H9 (cell line): ENCODE data around the gene PTBP2. TPM values are rescaled to one million over a fixed set of nuclear protein-coding genes. Genes with fewer than 3 reads are reported as not detected.

Experiments
- DNase-seq: peaks from one replicate; pipeline ENCODE4 v3.0.0-alpha.2; 2017
- H2AFZ ChIP-seq: one replicate; pipeline ENCODE4 v1.6.1; 2013; ENCODE audit warnings: mild to moderate bottlenecking, low read length, control low read depth, moderate library complexity
- H2AK5ac ChIP-seq: 2 replicates; pipeline ENCODE4 v1.6.1; 2013; ENCODE audit warnings: low read length, control low read depth, mixed read lengths; ENCODE audit not compliant: insufficient read length
- H2BK120ac ChIP-seq: one replicate; pipeline ENCODE4 v1.6.1; 2013; ENCODE audit warnings: low read depth, mild to moderate bottlenecking, low read length, control low read depth, inconsistent platforms; ENCODE audit not compliant: poor library complexity, severe bottlenecking
- H2BK12ac ChIP-seq: 2 replicates; pipeline ENCODE4 v1.6.1; 2013; ENCODE audit warnings: low read length, control low read depth, mixed read lengths, low read depth; ENCODE audit not compliant: insufficient read length
- H2BK15ac ChIP-seq: 2 replicates; pipeline ENCODE4 v1.6.1; 2013; ENCODE audit warnings: low read depth, low read length, control low read depth
- H2BK20ac ChIP-seq: one replicate; pipeline ENCODE4 v1.6.1; 2013; ENCODE audit warnings: low read depth, mild to moderate bottlenecking, low read length, control low read depth, inconsistent platforms; ENCODE audit not compliant: poor library complexity, severe bottlenecking
- H2BK5ac ChIP-seq: 2 replicates; pipeline ENCODE4 v1.6.1; 2013; ENCODE audit warnings: low read length, control low read depth, mixed read lengths; ENCODE audit not compliant: insufficient read length
- H3K14ac ChIP-seq: 2 replicates; pipeline ENCODE4 v1.6.1; 2013; ENCODE audit warnings: low read length, control low read depth; ENCODE audit not compliant: insufficient read depth
- H3K18ac ChIP-seq: 2 replicates; pipeline ENCODE4 v1.6.1; 2013; ENCODE audit warnings: low read depth, mild to moderate bottlenecking, mixed read lengths, low read length, control low read depth; ENCODE audit not compliant: insufficient read length
- H3K23ac ChIP-seq: 2 replicates; pipeline ENCODE4 v1.6.1; 2013; ENCODE audit warnings: low read length, control low read depth, mixed read lengths, low read depth; ENCODE audit not compliant: insufficient read length
- H3K23me2 ChIP-seq: 2 replicates; pipeline ENCODE4 v1.6.1; 2013; ENCODE audit warnings: low read depth, mild to moderate bottlenecking, mixed read lengths, low read length, control low read depth; ENCODE audit not compliant: insufficient read length, poor library complexity, severe bottlenecking
- H3K27ac ChIP-seq: 2 replicates; pipeline ENCODE4 v1.5.1; 2013; ENCODE audit warnings: low read length, control low read depth, mixed read lengths, low read depth; ENCODE audit not compliant: insufficient read length
- H3K27me3 ChIP-seq: 2 replicates; pipeline ENCODE4 v1.6.1; 2013; ENCODE audit warnings: low read length, control low read depth, inconsistent platforms; ENCODE audit not compliant: insufficient read depth
- H3K4ac ChIP-seq: 2 replicates; pipeline ENCODE4 v1.6.1; 2013; ENCODE audit warnings: low read depth, mild to moderate bottlenecking, control low read depth, inconsistent platforms, low read length, moderate library complexity
- H3K4me1 ChIP-seq: 2 replicates; pipeline ENCODE4 v1.6.1; 2013; ENCODE audit warnings: low read length, control low read depth, inconsistent platforms; ENCODE audit not compliant: insufficient read depth
- H3K4me2 ChIP-seq: 2 replicates; pipeline ENCODE4 v1.6.1; 2013; ENCODE audit warnings: low read length, control low read depth, mixed read lengths; ENCODE audit not compliant: insufficient read length, insufficient read depth
- H3K56ac ChIP-seq: 2 replicates; pipeline ENCODE4 v1.6.1; 2013; ENCODE audit warnings: low read depth, mild to moderate bottlenecking, mixed read lengths, low read length, control low read depth; ENCODE audit not compliant: insufficient read length
- H3K79me1 ChIP-seq: 2 replicates; pipeline ENCODE4 v1.6.1; 2013; ENCODE audit warnings: low read depth, mild to moderate bottlenecking, moderate library complexity, low read length, control low read depth, inconsistent platforms; ENCODE audit not compliant: insufficient read depth, poor library complexity, severe bottlenecking
- H3K79me2 ChIP-seq: 2 replicates; pipeline ENCODE4 v1.6.1; 2013; ENCODE audit warnings: low read length, control low read depth, inconsistent platforms; ENCODE audit not compliant: insufficient read depth
- H3K9ac ChIP-seq: 2 replicates; pipeline ENCODE4 v1.6.1; 2013; ENCODE audit warnings: low read length, control low read depth, mixed read lengths; ENCODE audit not compliant: insufficient read length; ENCODE audit errors: extremely low read depth
- H3K9me3 ChIP-seq: one replicate; pipeline ENCODE4 v1.6.1; 2013; ENCODE audit warnings: low read depth, low read length, inconsistent platforms; ENCODE audit not compliant: control insufficient read depth
- H3T11ph ChIP-seq: one replicate; pipeline ENCODE4 v1.6.1; 2013; ENCODE audit warnings: mild to moderate bottlenecking, low read length, control low read depth, inconsistent platforms
- H4K20me1 ChIP-seq: one replicate; pipeline ENCODE4 v1.6.1; 2013; ENCODE audit not compliant: control insufficient read depth, insufficient read length, insufficient read depth
- H4K5ac ChIP-seq: 2 replicates; pipeline ENCODE4 v1.6.1; 2013; ENCODE audit warnings: low read depth, mild to moderate bottlenecking, mixed read lengths, low read length, control low read depth; ENCODE audit not compliant: insufficient read length
- H4K8ac ChIP-seq: replicated peaks from 2 replicates; pipeline ENCODE4 v1.6.1; 2013; ENCODE audit warnings: low read length, control low read depth, mixed read lengths, low read depth; ENCODE audit not compliant: insufficient read length
- H4K91ac ChIP-seq: 2 replicates; pipeline ENCODE4 v1.6.1; 2013; ENCODE audit warnings: low read depth, mild to moderate bottlenecking, moderate library complexity, mixed read lengths, low read length, control low read depth; ENCODE audit not compliant: insufficient read length
- H3K27ac Mint-ChIP-seq, 3 experiments: 2 replicates in 2 of 3; 3 replicates in 1 of 3; pipeline ENCODE4 v1.8.0; 2020 to 2021; ENCODE audit warnings: mixed read lengths in 3 of 3, mild to moderate bottlenecking in 1 of 3, moderate library complexity in 1 of 3
- H3K27me3 Mint-ChIP-seq: 2 replicates; pipeline ENCODE4 v1.8.0; 2021; ENCODE audit warnings: low read depth, mild to moderate bottlenecking, moderate library complexity, mixed read lengths
- H3K36me3 Mint-ChIP-seq, 3 experiments: 2 replicates in 2 of 3; 3 replicates in 1 of 3; pipeline ENCODE4 v1.8.0; 2020 to 2021; ENCODE audit warnings: low read depth in 3 of 3, mixed read lengths in 3 of 3; ENCODE audit not compliant: insufficient read depth in 1 of 3
- H3K4me1 Mint-ChIP-seq, 2 experiments: 2 replicates each; pipeline ENCODE4 v1.8.0; 2020; ENCODE audit warnings: mixed read lengths in 2 of 2
- H3K4me3 Mint-ChIP-seq, 2 experiments: 2 replicates in 1 of 2; 3 replicates in 1 of 2; pipeline ENCODE4 v1.8.0; 2020 to 2021; ENCODE audit warnings: mild to moderate bottlenecking in 2 of 2, mixed read lengths in 2 of 2, moderate library complexity in 1 of 2
- H3K9me3 Mint-ChIP-seq, 2 experiments: 2 replicates in 1 of 2; 3 replicates in 1 of 2; pipeline ENCODE4 v1.8.0; 2020; ENCODE audit warnings: mild to moderate bottlenecking in 2 of 2, mixed read lengths in 2 of 2, moderate library complexity in 1 of 2
- CTCF ChIP-seq: fragments of 200-600 bp; sonication (generic); conservative IDR thresholded peaks from 3 replicates; pipeline ENCODE4 v1.8.0; 2021; ENCODE audit warnings: antibody characterized with exemption, mild to moderate bottlenecking
- WGBS: extraction: QIAGEN DNeasy Blood & Tissue Kit; methylation state at CpG from one replicate; pipeline ENCODE4 v1.1.7; 2013; ENCODE audit warnings: missing lambda C conversion rate, low lambda C conversion rate, mixed read lengths; ENCODE audit not compliant: insufficient read length; ENCODE audit errors: extremely low coverage; 5-methylcytosine and 5-hydroxymethylcytosine counted together
- total RNA-seq: library from RNA; stranded (reverse); gene quantifications from 2 replicates; pipeline ENCODE4 v1.2.1, GENCODE V29; 2021

Gene PTBP2
- total RNA-seq, 1 experiment from 2014 or later, result 75.4 TPM

GRCh38 chr1:96863449-96863848 is 141.9 kb downstream of the PTBP2 start:
- Histone ChIP-seq H3T11ph (no peak overlapping the region), H4K20me1 (no peaks in the 10 kb centered on the region), H3K18ac (no peak overlapping the region), H4K91ac (no peak overlapping the region), H2BK20ac (no peak overlapping the region), H3K23ac (no peak overlapping the region), H2BK5ac (no peak overlapping the region), H3K27me3 (no peaks in the 10 kb centered on the region), H3K79me1 (no peaks in the 10 kb centered on the region), H3K4me2 (no peak overlapping the region), H3K23me2 (no peaks in the 10 kb centered on the region), H3K4ac (no peak overlapping the region), H3K14ac (no peak overlapping the region), H4K5ac (no peak overlapping the region), H2BK12ac (no peak overlapping the region), H3K56ac (no peak overlapping the region), H3K4me1 (no peaks in the 10 kb centered on the region), H2AK5ac (no peak overlapping the region), H2BK120ac (no peak overlapping the region), H2AFZ (no peak overlapping the region), H2BK15ac (no peak overlapping the region), H4K8ac (no peak overlapping the region), H3K79me2 (no peaks in the 10 kb centered on the region), H3K27ac (no peak overlapping the region), H3K9me3 (no peaks in the 10 kb centered on the region), H3K9ac (no peak overlapping the region)
- H3K27ac Mint-ChIP-seq, result no peak overlapping the region
- no CpG with 5 or more reads among the region's 5 CpGs for WGBS
- TF ChIP-seq CTCF, result no peak
- no peak overlapping the region for H3K4me3 Mint-ChIP-seq
- no peaks in the 10 kb centered on the region for H3K4me1 Mint-ChIP-seq
- H3K36me3 Mint-ChIP-seq, result peaks cover 0 to 18% (median 5%) of the 10 kb centered on the region in 3 experiments; a peak in 4 of 7 replicates
- DNase-seq, result no peak
- H3K9me3 Mint-ChIP-seq, result peaks cover 14 to 19% of the 10 kb centered on the region in 2 experiments
- H3K27me3 Mint-ChIP-seq, result no peaks in the 10 kb centered on the region
